Neural progenitor cell (in vitro differentiated cells): ENCODE measurements around the gene JADE1. TPM values are rescaled to one million over a fixed set of nuclear protein-coding genes. Genes with fewer than 3 reads are reported as not detected.

ENCODE experiments used
- DNase-seq: peaks from one replicate; pipeline ENCODE4 v3.0.0-alpha.2; 2016; ENCODE audit warnings: low spot score
- H2AFZ ChIP-seq: fragments of 200-600 bp; sonication (generic); replicated peaks from 2 replicates; pipeline ENCODE4 v1.6.1; 2016; ENCODE audit warnings: antibody characterized with exemption
- H3F3A ChIP-seq: fragments of 200-600 bp; sonication (generic); 2 replicates; pipeline ENCODE4 v1.6.1; 2016; ENCODE audit warnings: antibody characterized with exemption, low read depth
- H3K27ac ChIP-seq: fragments of 200-600 bp; sonication (generic); 2 replicates; pipeline ENCODE4 v1.5.1; 2016; ENCODE audit warnings: mild to moderate bottlenecking
- H3K27me3 ChIP-seq: fragments of 200-600 bp; sonication (generic); 2 replicates; pipeline ENCODE4 v1.6.1; 2016; ENCODE audit warnings: mild to moderate bottlenecking, moderate library complexity
- H3K36me3 ChIP-seq: fragments of 200-600 bp; sonication (generic); 2 replicates; pipeline ENCODE4 v1.5.1; 2016
- H3K4me1 ChIP-seq: fragments of 200-600 bp; sonication (generic); 2 replicates; pipeline ENCODE4 v1.6.1; 2016; ENCODE audit warnings: mixed run types
- H3K4me2 ChIP-seq: fragments of 200-600 bp; sonication (generic); 2 replicates; pipeline ENCODE4 v1.6.1; 2016
- H3K4me3 ChIP-seq: fragments of 200-600 bp; sonication (generic); 2 replicates; pipeline ENCODE4 v1.5.1; 2016
- H3K79me2 ChIP-seq: fragments of 200-600 bp; sonication (generic); 2 replicates; pipeline ENCODE4 v1.6.1; 2016; ENCODE audit warnings: low read depth
- H3K9ac ChIP-seq: fragments of 200-600 bp; sonication (generic); 2 replicates; pipeline ENCODE4 v1.6.1; 2016
- H3K9me3 ChIP-seq: fragments of 200-600 bp; sonication (generic); 2 replicates; pipeline ENCODE4 v1.5.1; 2016; ENCODE audit warnings: low read depth
- H4K20me1 ChIP-seq: fragments of 200-600 bp; sonication (generic); 2 replicates; pipeline ENCODE4 v1.6.1; 2016; ENCODE audit warnings: low read depth
- H3K27ac Mint-ChIP-seq: 3 replicates; pipeline ENCODE4 v1.8.0; 2021; ENCODE audit warnings: mixed read lengths
- H3K27me3 Mint-ChIP-seq: 2 replicates; pipeline ENCODE4 v1.8.0; 2022; ENCODE audit warnings: low read depth, mild to moderate bottlenecking, inconsistent platforms, moderate library complexity, mixed read lengths; ENCODE audit not compliant: insufficient read depth
- H3K36me3 Mint-ChIP-seq: 3 replicates; pipeline ENCODE4 v1.8.0; 2021; ENCODE audit warnings: mixed read lengths
- H3K4me1 Mint-ChIP-seq: 3 replicates; pipeline ENCODE4 v1.8.0; 2021; ENCODE audit warnings: mixed read lengths
- H3K4me3 Mint-ChIP-seq: 3 replicates; pipeline ENCODE4 v1.8.0; 2021; ENCODE audit warnings: mild to moderate bottlenecking, moderate library complexity, mixed read lengths
- H3K9me3 Mint-ChIP-seq: 3 replicates; pipeline ENCODE4 v1.8.0; 2020; ENCODE audit warnings: mixed read lengths
- CTCF ChIP-seq: fragments of 200-600 bp; sonication (generic); IDR thresholded peaks from 2 replicates; pipeline ENCODE4 v1.5.1; 2017; ENCODE audit warnings: antibody characterized with exemption, mild to moderate bottlenecking
- EZH2 ChIP-seq: fragments of 200-600 bp; sonication (generic); IDR thresholded peaks from 2 replicates; pipeline ENCODE4 v1.6.1; 2017; ENCODE audit warnings: antibody characterized with exemption, mild to moderate bottlenecking, moderate library complexity
- EZH2phosphoT487 ChIP-seq: fragments of 200-600 bp; sonication (generic); IDR thresholded peaks from 2 replicates; pipeline ENCODE4 v1.6.1; 2017; ENCODE audit warnings: antibody characterized with exemption
- total RNA-seq: library from RNA; depleted of rRNA; stranded (reverse); fragments of >200 nt; gene quantifications from 2 replicates; pipeline ENCODE4 v1.2.3, GENCODE V29; 2015; ENCODE audit warnings: low replicate concordance

The JADE1 gene
- total RNA-seq, 1 donor from 2014 or later = 55.9 TPM

GRCh38 chr4:128800701-128801284 is 8.7 kb upstream of the JADE1 start:
- Histone ChIP-seq H3K4me1 (peaks cover 9% of the 10 kb centered on the region), H4K20me1 (no peaks in the 10 kb centered on the region), H3K9me3 (no peaks in the 10 kb centered on the region), H2AFZ (no peak overlapping the region), H3K4me3 (no peak overlapping the region), H3K9ac (no peak overlapping the region), H3F3A (peaks cover 3% of the 10 kb centered on the region), H3K4me2 (no peak overlapping the region), H3K27me3 (no peaks in the 10 kb centered on the region), H3K79me2 (no peaks in the 10 kb centered on the region), H3K27ac (no peak overlapping the region), H3K36me3 (no peaks in the 10 kb centered on the region)
- Mint-ChIP-seq H3K9me3 (no peaks in the 10 kb centered on the region), H3K4me1 (no peaks in the 10 kb centered on the region), H3K27ac (no peak overlapping the region), H3K36me3 (peaks cover 1% of the 10 kb centered on the region), H3K4me3 (no peak overlapping the region), H3K27me3 (peaks cover 2% of the 10 kb centered on the region)
- no peak for DNase-seq
- TF ChIP-seq EZH2 (no peak), EZH2phosphoT487 (no peak), CTCF (no peak)

- no peaks in the 10 kb centered on the region for H3K9me3 Mint-ChIP-seq
- no peaks in the 10 kb centered on the region for H3K9me3 ChIP-seq
- no peak for DNase-seq
- peaks cover 2% of the 10 kb centered on the region for H3K27me3 Mint-ChIP-seq
- H3K36me3 Mint-ChIP-seq = no peaks in the 10 kb centered on the region
- peak overlapping the region; percentile 82 for H2AFZ ChIP-seq
- no peak overlapping the region for H3K4me2 ChIP-seq
- no peak overlapping the region for H3K27ac ChIP-seq
- no peak overlapping the region for H3K9ac ChIP-seq
- TF ChIP-seq EZH2phosphoT487 = no peak
- no peak for TF ChIP-seq EZH2
- TF ChIP-seq CTCF = no peak
- H3K27me3 ChIP-seq = no peaks in the 10 kb centered on the region
- no peak overlapping the region for H3K27ac Mint-ChIP-seq
- H3K4me1 Mint-ChIP-seq = peaks cover 4% of the 10 kb centered on the region
- H3K4me1 ChIP-seq = peaks cover 10% of the 10 kb centered on the region
- no peak overlapping the region for H3K4me3 ChIP-seq
- no peaks in the 10 kb centered on the region for H4K20me1 ChIP-seq
- H3K36me3 ChIP-seq = no peaks in the 10 kb centered on the region
- peaks cover 3% of the 10 kb centered on the region for H3F3A ChIP-seq
- no peak overlapping the region for H3K4me3 Mint-ChIP-seq
- no peaks in the 10 kb centered on the region for H3K79me2 ChIP-seq
Measured at GRCh38 chr4:128802680-128803628, 6.5 kb upstream of the JADE1 start.

- DNase-seq = no peak
- Histone ChIP-seq H3K27me3 (no peaks in the 10 kb centered on the region), H3K9ac (no peak overlapping the region), H2AFZ (peak overlapping the region; percentile 82), H3K4me3 (no peak overlapping the region), H3K36me3 (no peaks in the 10 kb centered on the region), H3K79me2 (no peaks in the 10 kb centered on the region), H3K4me1 (peaks cover 18% of the 10 kb centered on the region), H3K27ac (no peak overlapping the region), H3K9me3 (no peaks in the 10 kb centered on the region), H3F3A (peaks cover 3% of the 10 kb centered on the region), H3K4me2 (no peak overlapping the region), H4K20me1 (no peaks in the 10 kb centered on the region)
- Mint-ChIP-seq H3K27me3 (peaks cover 2% of the 10 kb centered on the region), H3K36me3 (no peaks in the 10 kb centered on the region), H3K27ac (no peak overlapping the region), H3K4me1 (peaks cover 9% of the 10 kb centered on the region), H3K4me3 (no peak overlapping the region), H3K9me3 (no peaks in the 10 kb centered on the region)
- no peak for TF ChIP-seq EZH2phosphoT487
- no peak for TF ChIP-seq EZH2
- no peak for TF ChIP-seq CTCF
Measured at GRCh38 chr4:128803783-128804182, 5.7 kb upstream of the JADE1 start.
